ENCODE data around the gene EFCAB6. TPM values are rescaled to one million over a fixed set of nuclear protein-coding genes. Genes with fewer than 3 reads are reported as not detected.

The EFCAB6 gene
- total and polyA plus RNA-seq, 2 donors (not counting 3 experiments of a cell fraction or from before 2014, with no cell fraction given): 0.07 to 0.31 TPM

- Histone ChIP-seq H3K9me3 (replicated peaks; ENCODE audit: control insufficient read depth, insufficient read depth, low read length) (no peaks in the 10 kb centered on the region), H3K9ac (replicated peaks; ENCODE audit: extremely low read depth, insufficient read depth, low read length) (no peak overlapping the region), H2AFZ (ENCODE audit: low read depth, low read length) (no peak overlapping the region), H3K9me1 (replicated peaks; ENCODE audit: control insufficient read depth, extremely low read depth, insufficient read depth, low read length) (no peaks in the 10 kb centered on the region), H3K27ac (ENCODE audit: insufficient read depth, low read depth, low read length) (no peak overlapping the region), H3K4me1 (ENCODE audit: control insufficient read depth, extremely low read depth, insufficient read depth, low read length) (no peaks in the 10 kb centered on the region), H3K36me3 (ENCODE audit: control insufficient read depth in 2 of 2, extremely low read depth in 1 of 2, insufficient read depth in 2 of 2, low read length in 2 of 2) (no peaks in the 10 kb centered on the region), H3K4me3 (replicated peaks in 1 of 3; ENCODE audit: insufficient read depth in 1 of 3, low read depth in 1 of 3, low read length in 3 of 3) (no peak overlapping the region), H3K79me2 (ENCODE audit: control insufficient read depth, insufficient read depth, low read length) (no peaks in the 10 kb centered on the region), H4K20me1 (replicated peaks; ENCODE audit: control insufficient read depth, extremely low read depth, insufficient read depth, low read length) (no peaks in the 10 kb centered on the region), H3K4me2 (ENCODE audit: insufficient read depth, low read length) (no peak overlapping the region), H3K27me3 (ENCODE audit: control insufficient read depth in 2 of 2, insufficient read depth in 2 of 2, low read length in 2 of 2) (no peaks in the 10 kb centered on the region)
- intact Hi-C loops (cut with micrococcal nuclease): no loop called here
- DNase-seq (ENCODE audit: low read depth, low spot score) (no peak), FAIRE-seq (no peak)
- ChIA-PET POLR2A (no interaction called here), CTCF (no interaction called here)
- no TSS peak for BruUV-seq (replicated peaks)
- TF ChIP-seq POLR2A (IDR thresholded peaks at IDR 0.05; ENCODE audit: low read depth, low read length) (no peak), CTCF (IDR thresholded peaks at IDR 0.05; ENCODE audit: extremely low read depth in 1 of 2, insufficient read depth in 1 of 2, low read depth in 1 of 2, low read length in 2 of 2) (no peak), JUN (IDR thresholded peaks at IDR 0.05; ENCODE audit: borderline replicate concordance, insufficient read depth, insufficient read length, low read depth) (no peak), MYC (IDR thresholded peaks at IDR 0.05; ENCODE audit: low read depth, low read length) (no peak), EZH2 (IDR thresholded peaks at IDR 0.05; ENCODE audit: borderline replicate concordance, low read depth, low read length, severe bottlenecking) (no peak), MAX (IDR thresholded peaks at IDR 0.05; ENCODE audit: insufficient read depth, insufficient read length) (no peak), POLR2AphosphoS5 (IDR thresholded peaks at IDR 0.05; ENCODE audit: insufficient read depth, low read depth, low read length) (no peak), GATA2 (IDR thresholded peaks at IDR 0.05; ENCODE audit: insufficient read depth, insufficient read length, low read depth, low read length) (no peak), FOS (IDR thresholded peaks at IDR 0.05; ENCODE audit: borderline replicate concordance, insufficient read depth, low read length) (no peak)
- dilution Hi-C loops (cut with MboI; ENCODE audit: extremely low pct_ligation_motif_present, low sequenced_read_pairs): no loop called here
Measured at GRCh38 chr22:43514476-43515157, 297.5 kb downstream of the EFCAB6 start.

All from endothelial cell of umbilical vein (primary cell).